PC-9 (cell line): ENCODE results near the gene TMEM92.
A peak's percentile ranks its signal among the peaks of the same experiment; 100 is the strongest.

Experiments
- CTCF ChIP-seq: fragments of 200-600 bp; sonication (generic); conservative IDR thresholded peaks from 2 replicates; pipeline ENCODE4 v1.6.1; 2017; ENCODE audit warnings: mixed run types, antibody characterized with exemption, mild to moderate bottlenecking, moderate library complexity
- EZH2 ChIP-seq: fragments of 200-600 bp; sonication (generic); IDR thresholded peaks from 2 replicates; pipeline ENCODE4 v1.8.0; 2017; ENCODE audit warnings: antibody characterized with exemption, low read depth

GRCh38 chr17:50270435-50271362 is 3.6 kb upstream of the TMEM92 start:
- TF ChIP-seq CTCF (peak; percentile 36; the same call in 1 of the 2 replicates), EZH2 (no peak)
